Omental fat pad (tissue), 4 donors: ENCODE measurements around the gene DYNLRB1. TPM values are rescaled to one million over a fixed set of nuclear protein-coding genes. Genes with fewer than 3 reads are reported as not detected.

Experiments
- ATAC-seq: fragments of 150-250 bp; one replicate; pipeline ENCODE4 v1.9.1; 2016; ENCODE audit warnings: mild to moderate bottlenecking, moderate library complexity; ENCODE audit not compliant: low FRiP score
- DNase-seq: peaks from one replicate; pipeline ENCODE4 v3.0.0-alpha.2; 2019; ENCODE audit warnings: low spot score
- CTCF ChIP-seq, 3 donors: fragments of 450-650 bp; IDR thresholded peaks; one replicate each; pipeline ENCODE4 v1.5.1; 2016 to 2017; ENCODE audit warnings: antibody characterized with exemption in 3 of 3, mild to moderate bottlenecking in 3 of 3, moderate library complexity in 2 of 3
- total RNA-seq, 4 donors: library from RNA; depleted of rRNA; stranded (reverse); fragments of >200 nt; gene quantifications; one replicate each; pipeline ENCODE4 v1.1.0, GENCODE V29; 2016

DYNLRB1 gene
- total RNA-seq, 4 donors from 2014 or later = 83.0 to 121 (median 108) TPM

- TF ChIP-seq CTCF (IDR thresholded peaks at IDR 0.05) = no peak
- no peak for DNase-seq
- ATAC-seq = no peak
Measured at GRCh38 chr20:34574426-34574825, 58.2 kb downstream of the DYNLRB1 start.

- DNase-seq (no peak), ATAC-seq (no peak)
- no peak for TF ChIP-seq CTCF (IDR thresholded peaks at IDR 0.05)
Measured at GRCh38 chr20:34574861-34575260, 58.6 kb downstream of the DYNLRB1 start.

- DNase-seq (no peak), ATAC-seq (no peak)
- TF ChIP-seq CTCF (IDR thresholded peaks at IDR 0.05) = no peak
Measured at GRCh38 chr20:34575271-34575670, 59.0 kb downstream of the DYNLRB1 start.

- DNase-seq = no peak
- ATAC-seq = no peak
- TF ChIP-seq CTCF (IDR thresholded peaks at IDR 0.05) = no peak
Measured at GRCh38 chr20:34575756-34576155, 59.5 kb downstream of the DYNLRB1 start.

- DNase-seq = no peak
- no peak for TF ChIP-seq CTCF (IDR thresholded peaks at IDR 0.05)
- ATAC-seq = no peak
Measured at GRCh38 chr20:34577061-34577460, 60.8 kb downstream of the DYNLRB1 start.

- no peak for TF ChIP-seq CTCF (IDR thresholded peaks at IDR 0.05)
- DNase-seq = no peak
- ATAC-seq = no peak
Measured at GRCh38 chr20:34578025-34578424, 61.8 kb downstream of the DYNLRB1 start.

GRCh38 chr20:34578521-34578920, 62.3 kb downstream of the DYNLRB1 start:
- ATAC-seq = no peak
- no peak for TF ChIP-seq CTCF (IDR thresholded peaks at IDR 0.05)

More at GRCh38 chr20:34578521-34578920, 62.3 kb downstream of the DYNLRB1 start:
- no peak for DNase-seq
